Sigmoid colon (tissue), 4 donors: Measurements from ENCODE around the gene SIRT5.

Experiments
- CTCF ChIP-seq, 4 experiments: fragments of 450-650 bp in 3 of 4; fragments of 200-600 bp in 1 of 4; IDR thresholded peaks; one replicate each; pipeline ENCODE4 v1.5.1; 2016 to 2019; ENCODE audit warnings: antibody characterized with exemption in 4 of 4, mild to moderate bottlenecking in 3 of 4, moderate library complexity in 2 of 4
- EP300 ChIP-seq, 4 donors: sonication (generic); formaldehyde crosslinking; IDR thresholded peaks; one replicate each; pipeline ENCODE4 v1.6.1; 2017; ENCODE audit warnings: antibody characterized with exemption in 4 of 4
- POLR2A ChIP-seq, 2 donors: fragments of 450-650 bp; IDR thresholded peaks; one replicate each; pipeline ENCODE4 v1.6.1; 2016; ENCODE audit warnings: antibody characterized with exemption in 2 of 2, mild to moderate bottlenecking in 2 of 2, moderate library complexity in 2 of 2
- POLR2AphosphoS5 ChIP-seq, 4 donors: sonication (generic); formaldehyde crosslinking; IDR thresholded peaks; one replicate each; pipeline ENCODE4 v1.6.1; 2017; ENCODE audit warnings: antibody characterized with exemption in 4 of 4

GRCh38 chr6:13649393-13649792 lies 75.0 kb downstream of the SIRT5 start:
- TF ChIP-seq EP300 (IDR thresholded peaks at IDR 0.05): no peak
- no peak for TF ChIP-seq CTCF (IDR thresholded peaks at IDR 0.05)
- TF ChIP-seq POLR2AphosphoS5 (IDR thresholded peaks at IDR 0.05): no peak
- TF ChIP-seq POLR2A (IDR thresholded peaks at IDR 0.05): no peak
